ENCODE data around the gene DAPK2.

The DAPK2 gene

DNA sequence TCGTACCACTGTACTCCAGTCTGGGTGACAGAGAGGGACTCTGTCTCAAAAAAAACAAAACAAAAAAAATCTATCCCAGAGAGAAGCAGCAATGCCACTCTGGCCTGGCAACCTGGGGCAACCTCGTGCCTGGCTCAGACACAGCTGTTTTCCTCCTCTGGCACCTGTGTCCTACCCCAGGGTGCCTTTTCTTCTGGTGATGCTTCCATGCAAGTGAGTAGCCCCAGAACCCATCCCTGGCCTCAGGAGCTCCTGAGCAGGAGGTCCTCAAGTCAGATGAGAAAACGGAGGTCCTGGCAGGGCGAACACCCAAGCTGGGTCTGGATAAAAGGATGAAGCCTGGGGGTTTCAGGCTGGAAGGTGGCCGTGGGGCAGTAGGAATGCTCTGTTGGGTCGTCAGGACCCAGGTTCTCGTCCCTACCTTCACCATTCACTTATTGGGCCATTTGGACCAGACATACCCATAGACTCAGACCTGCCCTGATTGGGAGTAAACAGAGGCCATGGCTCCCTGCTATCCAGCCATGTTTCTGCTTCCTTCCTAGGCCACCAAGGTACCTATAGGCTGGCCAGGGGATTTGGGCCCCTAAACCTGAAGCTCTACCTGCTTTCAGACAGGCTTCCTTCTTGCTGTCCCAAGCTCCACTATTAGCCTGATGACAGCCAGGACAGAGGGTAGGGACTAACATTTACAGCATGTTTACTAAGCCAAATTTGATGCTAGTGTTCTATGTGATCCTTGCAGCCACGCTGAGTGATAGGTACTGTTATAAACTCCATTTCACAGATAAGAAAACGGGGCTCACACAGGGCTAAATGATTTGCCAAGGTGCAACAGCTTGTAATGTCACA lies 102.2 kb downstream of the DAPK2 start:
- no peak for DNase-seq (ENCODE audit: low read depth in 4 of 4, low spot score in 1 of 4)

DNA sequence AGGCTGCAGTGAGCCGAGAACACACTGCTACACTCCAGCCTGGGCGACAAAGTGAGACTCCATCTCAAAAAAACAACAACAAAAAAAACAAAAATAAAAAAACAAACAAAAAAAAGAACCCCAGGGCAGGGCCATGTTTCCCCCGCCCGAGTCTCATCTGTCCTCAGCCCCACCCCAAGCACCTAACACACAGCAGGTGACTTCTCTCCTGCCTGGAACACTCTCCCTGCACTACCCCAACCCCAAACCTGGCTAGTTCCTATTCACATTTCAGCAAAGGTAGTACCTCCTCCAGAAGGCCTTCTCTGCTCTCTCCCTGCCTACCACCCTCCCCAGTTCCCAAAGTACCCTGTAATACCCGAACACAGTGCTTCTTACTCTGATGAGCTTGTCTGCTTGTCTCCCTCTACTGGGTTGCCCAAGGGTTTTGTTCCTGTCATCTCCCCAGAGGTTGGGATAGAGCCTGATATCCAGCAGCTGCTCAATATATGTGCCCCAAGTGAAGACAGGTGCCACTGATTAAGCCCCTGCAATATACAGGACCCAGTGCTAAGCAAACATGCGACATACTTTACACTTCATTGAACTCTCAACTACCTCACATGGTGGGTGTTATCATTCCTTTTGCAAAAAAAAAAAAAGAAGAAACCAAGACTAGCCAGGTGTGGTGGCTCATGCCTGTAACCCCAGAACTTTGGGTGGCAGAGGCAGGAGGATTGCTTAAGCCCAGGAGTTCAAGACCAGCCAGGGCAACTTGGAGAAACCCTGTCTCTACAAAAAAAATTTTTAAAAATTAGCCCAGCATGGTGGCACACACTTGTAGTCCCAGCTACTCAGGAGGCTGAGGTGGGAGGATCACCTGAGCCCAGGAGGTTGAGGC lies 103.6 kb downstream of the DAPK2 start:
- no peak for DNase-seq (ENCODE audit: low read depth in 4 of 4, low spot score in 1 of 4)

DNA sequence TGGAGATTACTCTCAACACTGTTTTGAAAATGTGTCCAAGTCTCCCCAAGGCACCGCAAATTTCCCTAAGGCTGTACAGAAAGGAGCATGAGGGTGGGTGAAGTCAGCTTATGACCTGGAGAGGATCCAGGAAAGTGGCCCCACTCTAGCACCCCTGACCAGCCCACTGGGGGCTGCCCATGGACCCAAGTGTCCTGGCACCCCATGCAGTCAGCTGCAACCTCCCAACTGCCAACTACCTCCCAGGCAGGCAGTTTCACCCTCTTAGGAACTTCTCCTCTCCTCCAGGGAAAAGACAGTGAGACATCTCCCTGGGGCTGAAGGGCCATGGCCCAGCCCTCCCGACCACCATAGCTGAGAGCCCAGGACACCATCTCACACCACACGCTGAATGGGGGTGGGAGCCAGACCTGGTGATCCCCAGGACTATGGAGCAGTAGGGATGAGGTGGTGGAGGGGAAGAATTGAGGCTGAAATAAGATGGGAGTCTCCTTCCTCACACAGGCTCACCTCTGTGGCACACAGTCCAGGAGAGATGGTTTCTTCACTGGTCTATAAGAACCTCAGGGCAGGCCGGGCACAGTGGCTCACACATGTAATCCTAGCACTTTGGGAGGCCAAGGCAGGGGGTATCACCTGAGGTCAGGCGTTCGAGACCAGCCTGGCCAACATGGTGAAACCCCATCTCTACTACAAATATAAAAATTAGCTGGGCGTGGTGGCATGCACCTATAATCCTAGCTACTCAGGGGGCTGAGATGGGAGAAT lies 104.4 kb downstream of the DAPK2 start:
- DNase-seq (ENCODE audit: low read depth in 4 of 4, low spot score in 1 of 4) = no peak

DNA sequence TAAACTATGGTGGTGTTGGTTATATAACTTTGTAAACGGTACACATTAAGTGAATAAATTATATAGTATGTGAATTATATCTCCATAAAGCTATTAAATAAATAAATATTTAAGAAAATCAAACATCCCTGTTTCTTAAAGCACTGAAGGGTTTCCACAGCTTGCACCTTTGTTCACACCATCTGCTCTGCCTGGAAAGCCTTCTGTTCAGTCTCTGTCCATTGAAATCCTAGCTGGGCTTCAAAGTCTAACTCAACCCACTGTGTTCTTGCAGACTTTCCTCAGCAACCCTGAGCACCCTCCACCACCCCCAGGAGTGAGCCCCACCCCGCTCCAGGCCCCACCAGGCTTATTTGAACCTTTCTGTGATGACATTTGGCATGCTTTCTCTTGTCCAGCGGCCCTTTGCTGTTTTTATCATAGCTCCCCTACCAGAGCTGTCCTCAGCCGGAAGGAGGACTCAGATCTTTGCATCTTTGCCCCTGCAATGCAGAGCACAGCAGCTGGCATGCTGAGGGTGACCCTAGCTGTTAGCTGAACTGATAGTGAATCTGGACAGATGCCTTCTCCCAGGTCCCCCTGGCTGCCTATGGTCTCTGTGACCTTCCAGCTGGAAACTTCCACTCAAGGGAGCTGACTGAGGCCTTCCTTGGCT lies 105.2 kb downstream of the DAPK2 start:
- DNase-seq (ENCODE audit: low read depth in 4 of 4, low spot score in 1 of 4) = no peak

DNA sequence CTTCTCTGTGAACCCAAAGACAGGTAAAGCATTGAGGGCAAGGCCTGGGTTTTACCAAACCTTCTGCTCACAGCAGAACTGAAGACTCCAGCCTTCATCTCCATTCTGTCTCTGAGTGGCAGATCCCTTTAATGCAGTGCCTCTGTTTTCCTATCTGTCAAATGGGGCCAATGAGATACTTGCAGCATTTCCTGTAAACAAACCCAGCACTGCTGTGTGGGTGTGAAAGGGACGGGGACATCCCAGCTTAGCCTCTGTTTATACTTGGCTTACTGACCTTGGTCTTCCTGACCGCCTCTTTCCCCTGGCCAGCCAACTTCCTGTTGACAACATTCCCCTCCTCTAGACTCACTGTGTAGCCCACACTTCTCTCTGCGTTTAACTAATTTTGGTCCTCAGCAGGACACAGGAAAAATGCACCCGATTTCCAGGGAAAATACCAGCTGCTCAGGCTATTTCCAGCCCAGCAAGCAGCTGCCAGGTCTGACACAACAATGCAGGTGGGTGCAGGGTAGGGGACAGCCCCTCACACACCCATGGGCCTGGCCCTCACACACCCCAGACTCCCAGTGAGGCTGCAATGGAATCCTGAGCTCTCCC lies 106.7 kb downstream of the DAPK2 start:
- DNase-seq (ENCODE audit: low read depth in 4 of 4, low spot score in 1 of 4) = no peak

DNA sequence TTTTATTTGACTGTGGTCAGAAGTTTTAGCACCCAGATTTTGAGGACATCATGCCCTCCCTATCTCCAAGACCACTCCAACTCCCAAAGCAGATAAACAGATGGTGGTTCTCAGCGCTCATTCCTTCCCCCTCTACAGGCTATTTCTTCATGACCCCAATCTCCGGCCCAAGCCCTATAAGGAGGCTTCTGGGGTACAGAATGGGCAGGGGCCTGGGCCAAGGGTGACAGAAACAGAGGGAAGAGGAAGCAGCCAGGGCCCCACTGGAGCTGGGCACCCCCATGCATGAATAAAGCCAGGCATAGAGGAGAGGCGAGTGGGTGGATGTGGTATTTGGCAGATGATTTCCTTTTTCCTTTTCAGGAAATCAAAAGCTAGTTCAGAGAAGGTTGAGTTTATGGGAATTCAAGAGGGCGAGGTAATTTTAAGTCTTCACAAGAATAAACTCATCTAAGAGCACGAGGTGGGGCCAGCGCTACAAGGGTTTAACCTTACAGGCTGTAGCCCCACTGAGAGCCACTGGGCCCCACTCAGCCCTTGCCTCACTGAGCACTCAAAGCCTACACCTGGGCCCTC lies 107.7 kb downstream of the DAPK2 start:
- peak in 1 of 4 experiments; percentile 13 for DNase-seq (ENCODE audit: low read depth in 4 of 4, low spot score in 1 of 4)

DNA sequence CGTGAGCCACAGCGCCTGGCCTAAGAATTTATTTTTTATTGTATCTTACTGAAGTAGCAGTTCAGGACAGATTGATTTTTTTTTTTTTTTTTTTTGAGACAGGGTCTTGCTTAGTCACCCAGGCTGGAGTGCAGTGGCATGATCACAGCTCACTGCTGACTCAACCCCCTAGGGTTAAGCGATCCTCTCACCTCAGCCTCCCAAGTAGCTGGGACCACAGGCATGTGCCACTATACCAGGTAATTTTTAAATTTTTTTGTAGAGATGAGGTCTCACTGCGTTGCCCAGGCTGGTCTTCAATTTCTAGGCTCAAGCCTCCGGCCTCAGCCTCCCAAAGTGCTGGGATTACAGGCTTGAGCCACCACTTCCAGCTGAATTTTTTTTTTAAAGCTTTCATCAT lies 112.8 kb downstream of the DAPK2 start:
- no peak for DNase-seq (ENCODE audit: low read depth in 4 of 4, low spot score in 1 of 4)

DNA sequence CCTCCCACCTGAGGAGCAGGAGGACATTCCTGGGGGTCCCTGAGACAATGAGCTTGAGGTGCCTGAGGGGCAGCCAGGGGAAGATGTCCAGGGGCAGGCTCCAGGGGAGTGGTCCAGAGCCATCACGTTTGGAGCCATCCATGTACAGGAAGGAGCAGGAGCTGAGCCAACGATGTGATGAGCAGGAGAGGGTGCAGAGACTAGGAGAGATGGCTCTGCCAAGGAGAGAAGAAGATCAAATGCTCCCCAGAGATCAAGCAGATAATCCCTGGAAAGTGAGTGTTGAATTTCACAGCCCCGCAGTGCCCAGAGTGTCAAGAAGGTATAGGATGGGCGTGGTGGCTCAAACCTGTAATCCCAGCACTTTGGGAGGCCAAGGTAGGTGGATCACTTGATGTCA lies 114.7 kb downstream of the DAPK2 start:
- no peak for DNase-seq (ENCODE audit: low read depth in 4 of 4, low spot score in 1 of 4)

DNA sequence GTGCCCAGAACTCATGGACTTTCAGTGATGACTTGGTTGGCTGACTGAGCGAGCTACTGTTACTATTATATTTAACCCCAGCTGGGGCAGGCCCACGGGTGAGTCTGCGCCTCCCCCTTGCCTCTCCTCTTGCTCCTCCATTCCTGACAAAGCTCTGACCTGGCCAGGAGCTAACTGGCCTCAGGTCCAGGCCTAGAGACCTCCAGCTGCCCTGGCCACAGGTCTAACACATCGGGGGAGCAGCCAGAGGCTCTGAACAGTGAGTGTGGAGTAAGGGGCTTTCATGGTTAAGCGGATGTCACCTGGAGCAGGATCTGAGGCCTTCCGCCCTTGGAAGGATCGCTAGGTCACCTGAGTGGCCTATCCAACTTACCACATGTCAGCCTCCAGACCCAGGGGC lies 116.3 kb downstream of the DAPK2 start:
- DNase-seq (ENCODE audit: low read depth in 4 of 4, low spot score in 1 of 4) = no peak

DNA sequence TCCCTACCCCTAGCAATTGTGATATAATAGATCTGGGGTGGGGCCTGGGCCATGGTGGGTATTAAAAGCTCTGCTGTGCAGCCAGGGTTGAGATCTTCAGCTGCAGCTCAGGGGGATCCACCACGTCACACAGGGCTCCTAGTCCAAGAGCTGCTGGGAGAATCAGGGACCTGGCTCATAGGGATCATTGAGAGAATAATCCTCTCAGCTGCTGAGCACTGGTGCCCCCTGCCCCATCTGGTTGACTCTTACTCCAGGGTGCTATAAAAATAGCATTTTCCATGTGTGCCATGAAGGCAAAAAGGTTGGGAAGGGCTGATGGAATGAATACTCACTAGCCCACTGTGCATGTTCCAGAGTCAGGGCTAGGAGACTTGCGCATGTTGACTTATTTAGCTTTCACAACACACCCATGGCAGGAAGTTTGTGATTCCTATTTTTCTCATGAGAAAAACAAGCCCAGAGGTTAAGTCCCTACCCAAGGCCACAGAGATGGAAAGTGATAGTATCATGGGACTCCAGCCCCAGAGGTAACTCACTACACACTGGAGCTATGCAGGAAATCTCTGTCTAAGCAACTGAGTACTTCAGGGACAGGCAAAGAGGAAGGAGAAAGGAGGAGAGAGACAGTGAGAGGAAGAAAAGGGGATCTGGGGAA lies 118.0 kb downstream of the DAPK2 start:
- no peak for DNase-seq (ENCODE audit: low read depth in 4 of 4, low spot score in 1 of 4)

DNA sequence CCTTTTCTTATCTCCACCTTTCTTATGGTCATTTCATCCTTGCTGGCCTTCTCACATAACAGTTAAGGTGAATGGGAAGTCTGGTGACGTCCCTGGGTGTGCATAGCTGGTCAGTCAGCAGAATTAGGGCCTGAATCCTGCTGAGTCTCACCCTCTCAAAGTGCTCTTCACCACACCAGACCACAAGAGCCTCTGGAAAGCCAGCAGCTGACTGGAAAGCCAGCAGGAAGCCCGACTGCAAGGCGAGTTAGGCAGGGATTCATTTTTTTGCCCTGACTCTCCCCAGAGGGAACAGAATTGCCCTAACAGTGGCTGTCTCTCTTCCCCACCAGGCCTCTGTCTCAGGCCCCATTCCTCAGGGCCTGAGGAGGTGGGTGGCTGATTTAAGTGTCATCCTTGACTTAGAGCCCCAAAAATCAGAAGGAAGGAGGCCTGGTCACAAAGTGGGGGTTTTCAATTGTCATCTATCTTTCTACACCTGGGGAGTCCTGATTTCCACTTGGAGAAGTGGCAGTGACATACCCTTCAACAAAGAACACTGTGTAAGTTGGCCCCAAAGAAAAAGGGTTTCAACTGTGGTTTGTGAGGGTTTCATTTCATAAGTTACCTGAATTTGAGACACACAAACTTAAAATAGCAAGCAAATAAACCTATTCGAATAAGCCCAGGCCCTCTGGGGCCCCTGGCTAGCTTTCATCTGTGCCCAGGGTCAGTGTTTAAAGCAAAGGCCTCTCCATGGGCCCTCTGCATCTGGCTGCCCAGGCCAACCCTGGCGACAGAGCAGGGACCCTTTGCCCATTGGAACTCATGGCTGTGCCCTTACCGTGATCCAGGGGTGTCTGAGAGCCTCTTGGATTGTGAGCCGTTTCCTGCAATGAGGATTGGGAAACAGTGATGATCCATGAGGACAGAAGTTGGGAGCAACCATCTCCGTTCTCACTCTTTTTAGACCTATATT lies 122.0 kb downstream of the DAPK2 start:
- DNase-seq (ENCODE audit: low read depth in 4 of 4, low spot score in 1 of 4) = no peak

DNA sequence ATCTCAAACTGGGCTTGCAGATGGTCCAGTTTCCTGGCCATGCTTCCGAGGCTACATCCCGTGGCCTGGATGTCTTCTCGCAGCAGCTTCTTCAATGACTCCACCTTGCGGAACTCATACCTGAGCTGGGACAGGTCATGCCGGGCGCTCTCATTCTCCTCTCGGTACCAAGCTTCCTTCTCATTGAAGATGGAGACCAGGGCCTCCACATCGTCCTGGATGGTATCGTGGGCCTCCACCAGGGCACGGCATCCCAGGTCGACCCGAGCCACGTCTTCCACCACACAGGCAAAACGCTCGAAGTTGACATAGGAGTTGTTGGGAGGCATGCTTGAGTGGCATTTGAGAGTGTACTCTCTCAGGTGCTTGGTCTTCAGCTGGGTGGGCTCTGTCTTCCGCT lies 123.4 kb downstream of the DAPK2 start:
- DNase-seq (ENCODE audit: low read depth in 4 of 4, low spot score in 1 of 4) = no peak

DNA sequence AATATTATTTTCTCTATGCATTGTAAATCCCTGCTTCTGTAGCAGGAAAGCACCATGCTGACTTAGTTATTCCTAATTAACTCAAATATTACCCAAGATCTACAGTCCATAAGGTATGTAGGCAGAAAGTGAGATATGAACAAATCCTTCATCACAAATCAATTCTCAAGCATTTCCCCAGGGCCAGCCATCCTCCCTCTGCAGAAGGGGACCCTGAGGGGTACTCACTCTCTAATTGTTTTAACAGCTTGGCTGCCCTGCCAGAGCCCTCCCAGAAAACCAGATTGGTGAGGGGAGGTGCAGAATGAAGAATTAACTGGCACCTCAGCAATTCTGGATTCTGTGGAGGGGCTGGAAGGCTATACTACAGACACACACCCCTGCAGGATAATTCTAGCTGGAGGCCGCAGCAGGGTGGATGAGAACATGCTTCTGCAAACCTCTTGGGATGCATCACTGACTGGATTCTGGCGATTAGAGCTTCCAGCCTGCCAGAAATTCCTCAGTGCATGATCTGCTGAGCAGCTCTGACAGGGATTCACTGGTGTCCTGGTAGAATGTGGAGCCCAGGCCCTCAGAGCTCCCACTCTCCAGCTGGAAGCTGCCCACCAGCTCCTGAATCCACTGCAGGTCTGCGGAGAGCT lies 123.9 kb downstream of the DAPK2 start:
- no peak for DNase-seq (ENCODE audit: low read depth in 4 of 4, low spot score in 1 of 4)

DNA sequence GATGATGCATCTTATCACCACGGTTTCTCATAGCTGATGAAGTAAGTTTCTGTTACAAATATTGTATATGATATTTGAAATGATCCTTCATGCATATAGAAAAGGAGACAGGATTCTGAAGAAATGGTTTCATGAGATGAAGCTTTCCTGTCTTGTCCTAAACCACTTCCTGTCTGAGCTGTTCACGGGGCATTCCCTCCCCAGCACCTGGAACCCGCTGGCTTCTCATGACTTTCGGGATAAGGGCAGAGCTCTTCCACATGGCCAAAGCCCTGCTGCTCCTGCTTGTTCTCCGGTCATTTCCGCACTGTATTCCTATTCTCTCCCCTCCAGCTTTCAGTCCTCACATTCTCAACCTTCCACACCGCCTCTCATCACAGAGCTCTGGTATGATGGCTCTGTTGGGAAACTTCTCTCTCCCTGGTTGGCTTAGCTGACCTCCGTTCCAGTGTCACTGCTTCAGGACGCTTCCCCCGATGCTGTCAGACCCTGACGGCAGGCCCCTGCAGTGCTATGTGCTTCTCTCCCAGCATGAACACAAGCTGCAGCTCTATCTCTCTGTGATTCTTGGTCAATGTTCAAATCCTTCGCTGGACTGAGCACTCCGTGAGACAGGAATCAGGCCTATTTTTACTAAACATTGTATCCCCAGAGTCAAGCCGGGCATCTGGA lies 125.6 kb downstream of the DAPK2 start:
- DNase-seq (ENCODE audit: low read depth in 4 of 4, low spot score in 1 of 4) = no peak

DNA sequence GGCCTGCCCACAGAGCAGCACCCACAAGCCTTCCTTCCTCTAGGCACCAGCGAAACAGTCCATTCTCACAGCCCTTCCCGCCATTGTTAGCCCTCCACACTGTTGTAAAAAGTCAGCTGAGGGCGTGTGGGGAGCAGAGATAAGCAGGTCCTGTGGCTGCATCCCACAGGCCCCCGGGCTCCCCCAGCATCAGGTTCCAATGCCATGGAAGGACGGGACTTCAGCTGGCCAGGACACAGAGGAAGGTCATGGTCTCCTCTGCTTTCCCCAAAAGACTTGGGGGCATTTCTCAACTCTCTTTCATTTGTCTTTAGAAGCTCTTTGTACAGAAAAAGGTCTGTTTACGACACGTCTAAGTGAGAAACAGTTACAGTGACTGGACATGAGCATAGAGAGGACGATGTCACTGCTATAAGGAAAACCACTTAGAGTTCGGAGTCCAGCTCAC lies 127.4 kb downstream of the DAPK2 start:
- no peak for DNase-seq (ENCODE audit: low read depth in 4 of 4, low spot score in 1 of 4)

DNA sequence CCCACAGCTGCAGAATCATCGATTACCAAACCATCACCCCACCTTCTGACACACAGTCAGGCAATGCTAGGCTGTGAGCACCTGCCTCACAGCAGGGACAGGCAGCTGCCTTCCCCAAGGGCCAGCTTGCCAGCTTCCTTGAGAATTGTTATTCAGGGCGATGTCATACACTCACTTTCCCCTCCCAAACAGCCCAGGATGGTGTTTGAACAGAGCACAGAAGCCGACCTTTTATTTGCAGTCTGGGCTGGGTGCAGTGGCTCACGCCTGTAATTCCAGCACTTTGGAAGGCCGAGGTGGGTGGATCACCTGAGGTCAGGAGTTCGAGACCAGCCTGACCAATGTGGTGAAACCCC lies 128.0 kb downstream of the DAPK2 start:
- DNase-seq (ENCODE audit: low read depth in 4 of 4, low spot score in 1 of 4) = no peak

DNA sequence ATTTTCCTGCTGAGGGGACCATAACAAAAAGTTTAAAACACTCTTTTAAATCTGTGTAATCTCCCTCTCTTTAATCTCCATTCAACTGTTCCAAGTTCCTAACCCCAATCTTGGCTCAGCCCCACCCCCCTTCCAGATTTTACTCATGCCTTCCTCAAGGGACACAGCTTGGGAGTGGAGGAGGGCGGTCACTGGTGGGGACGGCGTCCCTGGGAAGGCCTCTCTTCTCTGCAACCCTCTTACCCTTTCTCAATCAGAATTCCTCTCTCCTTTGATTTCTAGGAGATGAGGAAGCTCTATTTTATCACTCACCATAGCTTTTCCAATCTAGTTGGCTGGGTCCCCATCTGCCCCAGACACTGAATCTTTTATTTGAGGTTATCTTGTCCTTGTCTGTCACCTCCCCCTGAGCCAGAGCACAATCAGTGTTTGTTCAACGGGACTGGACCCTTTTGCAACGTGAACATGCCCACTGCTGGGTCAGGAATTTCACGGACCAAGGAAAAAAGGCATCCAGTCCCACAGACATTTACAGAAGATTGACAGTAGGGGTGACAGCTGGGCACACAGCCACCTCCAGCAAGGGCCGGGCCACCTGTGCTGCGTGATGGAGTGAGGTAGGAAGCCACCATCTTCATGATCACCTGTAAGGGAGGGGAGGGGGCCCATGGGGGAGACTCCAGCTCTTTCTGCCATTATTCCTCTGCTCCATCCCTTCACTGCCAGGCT lies 128.5 kb downstream of the DAPK2 start:
- no peak for DNase-seq (ENCODE audit: low read depth in 4 of 4, low spot score in 1 of 4)
